ENCODE measurements around the gene CRYBG2. TPM values are rescaled to one million over a fixed set of nuclear protein-coding genes. Genes with fewer than 3 reads are reported as not detected.
A peak's percentile ranks its signal among the peaks of the same experiment; 100 is the strongest.

Gene CRYBG2
- total RNA-seq, 1 donor from 2014 or later, result 6.3 TPM

- TF ChIP-seq CTCF (conservative IDR thresholded peaks at IDR 0.05), result no peak
- no peak for DNase-seq (ENCODE audit: low read depth, low spot score)
- peak overlapping the region; percentile 92 for H3K4me3 Mint-ChIP-seq
- H3K27me3 Mint-ChIP-seq (ENCODE audit: low read depth), result peaks cover 5% of the 10 kb centered on the region
- peak overlapping the region; percentile 76 for H3K27ac Mint-ChIP-seq (ENCODE audit: unreplicated experiment)
- peaks cover 15% of the 10 kb centered on the region for H3K36me3 Mint-ChIP-seq (ENCODE audit: low read depth)
- H3K9me3 Mint-ChIP-seq, result no peaks in the 10 kb centered on the region
- H3K4me1 Mint-ChIP-seq, result peaks cover 43% of the 10 kb centered on the region
Measured at GRCh38 chr1:26278724-26279455, 75.0 kb downstream of the CRYBG2 start.

- H3K4me1 Mint-ChIP-seq, result peaks cover 40% of the 10 kb centered on the region
- H3K4me3 Mint-ChIP-seq, result peak overlapping the region; percentile 92
- no peak for DNase-seq (ENCODE audit: low read depth, low spot score)
- peaks cover 5% of the 10 kb centered on the region for H3K27me3 Mint-ChIP-seq (ENCODE audit: low read depth)
- H3K36me3 Mint-ChIP-seq (ENCODE audit: low read depth), result peaks cover 15% of the 10 kb centered on the region
- H3K9me3 Mint-ChIP-seq, result no peaks in the 10 kb centered on the region
- TF ChIP-seq CTCF (conservative IDR thresholded peaks at IDR 0.05), result no peak
- no peak overlapping the region for H3K27ac Mint-ChIP-seq (ENCODE audit: unreplicated experiment)
Measured at GRCh38 chr1:26278303-26278702, 75.6 kb downstream of the CRYBG2 start.

DNA sequence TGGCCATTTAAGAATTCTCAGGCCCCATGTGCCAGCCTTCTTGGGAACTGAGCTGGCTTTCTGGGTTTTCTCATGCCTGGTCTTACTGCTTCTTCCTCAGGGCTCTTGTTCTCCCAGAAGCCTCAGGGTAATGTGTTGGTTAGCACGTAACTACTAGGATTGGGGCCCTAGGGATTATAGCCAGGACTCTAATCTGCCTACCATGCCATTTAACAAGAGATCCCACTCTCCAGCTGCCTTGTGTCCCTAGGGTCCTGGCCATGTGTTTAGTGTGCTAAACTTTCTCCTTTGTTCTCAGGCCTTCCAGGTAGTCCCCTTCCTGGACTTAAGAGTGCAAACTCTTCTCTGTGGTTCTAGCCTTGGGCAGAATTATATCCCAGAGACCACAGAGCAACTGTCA lies 76.2 kb downstream of the CRYBG2 start:
- no peaks in the 10 kb centered on the region for H3K9me3 Mint-ChIP-seq
- peaks cover 5% of the 10 kb centered on the region for H3K27me3 Mint-ChIP-seq (ENCODE audit: low read depth)
- peaks cover 17% of the 10 kb centered on the region for H3K36me3 Mint-ChIP-seq (ENCODE audit: low read depth)
- H3K4me3 Mint-ChIP-seq, result no peak overlapping the region
- no peak overlapping the region for H3K27ac Mint-ChIP-seq (ENCODE audit: unreplicated experiment)
- no peak for TF ChIP-seq CTCF (conservative IDR thresholded peaks at IDR 0.05)
- DNase-seq (ENCODE audit: low read depth, low spot score), result no peak
- H3K4me1 Mint-ChIP-seq, result peaks cover 38% of the 10 kb centered on the region

GRCh38 chr1:26277261-26277661 lies 76.7 kb downstream of the CRYBG2 start:
- Mint-ChIP-seq H3K9me3 (no peaks in the 10 kb centered on the region), H3K4me3 (peak overlapping the region; percentile 5), H3K27me3 (ENCODE audit: low read depth) (peaks cover 5% of the 10 kb centered on the region), H3K4me1 (peaks cover 38% of the 10 kb centered on the region), H3K27ac (ENCODE audit: unreplicated experiment) (no peak overlapping the region), H3K36me3 (ENCODE audit: low read depth) (peaks cover 19% of the 10 kb centered on the region)
- TF ChIP-seq CTCF (conservative IDR thresholded peaks at IDR 0.05), result no peak
- DNase-seq (ENCODE audit: low read depth, low spot score), result no peak

- no peak for TF ChIP-seq CTCF (conservative IDR thresholded peaks at IDR 0.05)
- Mint-ChIP-seq H3K36me3 (ENCODE audit: low read depth) (peaks cover 22% of the 10 kb centered on the region), H3K4me3 (peak overlapping the region; percentile 72), H3K27ac (ENCODE audit: unreplicated experiment) (no peak overlapping the region), H3K27me3 (ENCODE audit: low read depth) (peaks cover 3% of the 10 kb centered on the region), H3K9me3 (no peaks in the 10 kb centered on the region), H3K4me1 (peaks cover 32% of the 10 kb centered on the region)
- DNase-seq (ENCODE audit: low read depth, low spot score), result no peak
Measured at GRCh38 chr1:26276432-26276838, 77.5 kb downstream of the CRYBG2 start.
